Loucy (cell line): ENCODE measurements around the gene ADCY5.

Source experiments
- CTCF ChIP-seq: fragments of 200-600 bp; sonication (generic); conservative IDR thresholded peaks from 2 replicates; pipeline ENCODE4 v1.5.1; 2014; ENCODE audit warnings: mild to moderate bottlenecking, antibody characterized with exemption, low read length
- EZH2phosphoT487 ChIP-seq: fragments of 200-600 bp; IDR thresholded peaks from 2 replicates; pipeline ENCODE4 v1.6.1; 2018; ENCODE audit warnings: antibody characterized with exemption, mild to moderate bottlenecking, moderate library complexity, borderline replicate concordance

- no peak for TF ChIP-seq CTCF
- no peak for TF ChIP-seq EZH2phosphoT487
Observed at GRCh38 chr3:123423031-123423430, 25.9 kb downstream of the ADCY5 start.
